ENCODE data around the gene CACNA1C. TPM values are rescaled to one million over a fixed set of nuclear protein-coding genes. Genes with fewer than 3 reads are reported as not detected.

Gene CACNA1C
- total RNA-seq, 4 donors from 2014 or later: 1.5 to 13.5 (median 2.1) TPM

GRCh38 chr12:2389079-2389790, 336.4 kb downstream of the CACNA1C start:
- 80 to 81% methylated on average over 5 of the region's 5 CpGs for WGBS, 2 donors
- Histone ChIP-seq H3K36me3 (no peaks in the 10 kb centered on the region), H3K27ac (no peak overlapping the region), H3K4me1 (peaks cover 0 to 17% (median 8%) of the 10 kb centered on the region in 3 donors), H3K9me3 (no peaks in the 10 kb centered on the region), H3K4me3 (no peak overlapping the region), H3K27me3 (peaks cover 0 to 4% (median 0%) of the 10 kb centered on the region in 4 donors)
- intact Hi-C loops (cut with DNase I): no loop called here
- DNase-seq: no peak
- TF ChIP-seq CTCF (IDR thresholded peaks at IDR 0.05) (no peak), POLR2A (IDR thresholded peaks at IDR 0.05) (no peak)

GRCh38 chr12:2390133-2390532, 337.3 kb downstream of the CACNA1C start:
- intact Hi-C loops (cut with DNase I): no loop called here
- Histone ChIP-seq H3K4me3 (no peak overlapping the region), H3K27me3 (peaks cover 0 to 4% (median 0%) of the 10 kb centered on the region in 4 donors), H3K9me3 (no peaks in the 10 kb centered on the region), H3K27ac (no peak overlapping the region), H3K36me3 (no peaks in the 10 kb centered on the region), H3K4me1 (peaks cover 0 to 15% (median 8%) of the 10 kb centered on the region in 3 donors)
- WGBS, 2 donors: 30 to 32% methylated on average over 3 of the region's 4 CpGs
- no peak for TF ChIP-seq CTCF (IDR thresholded peaks at IDR 0.05)
- TF ChIP-seq POLR2A (IDR thresholded peaks at IDR 0.05): no peak
- no peak for DNase-seq

GRCh38 chr12:2390850-2391390, 338.1 kb downstream of the CACNA1C start:
- Histone ChIP-seq H3K36me3 (no peaks in the 10 kb centered on the region), H3K4me1 (peaks cover 0 to 18% (median 6%) of the 10 kb centered on the region in 3 donors), H3K27ac (no peak overlapping the region), H3K4me3 (no peak overlapping the region), H3K27me3 (peaks cover 0 to 4% (median 0%) of the 10 kb centered on the region in 4 donors), H3K9me3 (no peaks in the 10 kb centered on the region)
- intact Hi-C loops (cut with DNase I): no loop called here
- 88% methylated on average over 10 of the region's 10 CpGs for WGBS, 2 donors
- no peak for TF ChIP-seq CTCF (IDR thresholded peaks at IDR 0.05)
- TF ChIP-seq POLR2A (IDR thresholded peaks at IDR 0.05): no peak
- no peak for DNase-seq

GRCh38 chr12:2391740-2392331, 339.0 kb downstream of the CACNA1C start:
- DNase-seq: no peak
- 77 to 81% methylated on average over 9 of the region's 9 CpGs for WGBS, 2 donors
- TF ChIP-seq CTCF (IDR thresholded peaks at IDR 0.05) (no peak), POLR2A (IDR thresholded peaks at IDR 0.05) (no peak)
- Histone ChIP-seq H3K9me3 (no peaks in the 10 kb centered on the region), H3K27ac (no peak overlapping the region), H3K4me3 (no peak overlapping the region), H3K27me3 (peaks cover 0 to 4% (median 0%) of the 10 kb centered on the region in 4 donors), H3K4me1 (peaks cover 0 to 27% (median 12%) of the 10 kb centered on the region in 3 donors), H3K36me3 (no peaks in the 10 kb centered on the region)
- intact Hi-C loops (cut with DNase I): no loop called here

- no peak for DNase-seq
- H3K27ac ChIP-seq: no peak overlapping the region
- H3K9me3 ChIP-seq: no peaks in the 10 kb centered on the region
- WGBS, 2 donors: 75 to 100% methylated on average over 1 to 3 of the region's 4 CpGs
- no peak for TF ChIP-seq CTCF (IDR thresholded peaks at IDR 0.05)
- TF ChIP-seq POLR2A (IDR thresholded peaks at IDR 0.05): no peak
- no peak overlapping the region for H3K4me3 ChIP-seq
- no peaks in the 10 kb centered on the region for H3K27me3 ChIP-seq
- intact Hi-C loops (cut with DNase I): no loop called here
- peaks cover 0 to 39% (median 19%) of the 10 kb centered on the region in 3 donors for H3K4me1 ChIP-seq
- H3K36me3 ChIP-seq: no peaks in the 10 kb centered on the region
These were observed 340.2 kb downstream of the CACNA1C start for GRCh38 chr12:2393016-2393415.

Measured in esophagus squamous epithelium (tissue), 5 donors.